GM10266 (cell line): Measurements from ENCODE around the gene CNOT10.
"Not testable (repeated sequence)": the region's sequence is repeated elsewhere in the genome, so short reads cannot be mapped to it uniquely, and the experiment has no call there.

Source experiments
- DNase-seq: peaks from one replicate; pipeline ENCODE4 v3.0.0; 2012; ENCODE audit errors: extremely low spot score
- TF ChIP-seq, protein P1 (sequence below): IDR thresholded peaks from 2 replicates; pipeline ENCODE4 v1.5.1; 2012; ENCODE audit warnings: mild to moderate bottlenecking, low read depth; ENCODE audit not compliant: control insufficient read depth, insufficient read depth; ENCODE audit errors: missing control alignments

CNOT10 gene

DNA sequence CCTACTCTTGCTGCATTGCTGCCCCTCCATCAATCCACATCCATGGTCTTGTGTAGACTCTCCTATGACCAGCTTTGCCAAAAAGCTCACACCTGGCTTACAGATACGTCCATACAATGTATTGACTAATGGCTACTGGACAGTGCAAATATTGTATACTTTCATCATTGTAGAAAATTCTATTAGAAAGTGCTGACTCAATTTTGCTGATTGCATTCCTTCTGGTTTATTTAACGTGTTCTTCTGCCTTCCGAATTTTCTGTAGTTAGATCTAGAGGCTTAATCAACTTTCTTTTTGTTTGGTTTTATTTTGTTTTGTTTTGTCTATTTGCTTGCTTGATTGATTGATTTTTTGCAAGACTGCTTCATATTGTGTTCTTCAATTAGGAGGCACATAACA lies 29.8 kb upstream of the CNOT10 start:
- DNase-seq, result no peak
- TF ChIP-seq, protein P1, sequence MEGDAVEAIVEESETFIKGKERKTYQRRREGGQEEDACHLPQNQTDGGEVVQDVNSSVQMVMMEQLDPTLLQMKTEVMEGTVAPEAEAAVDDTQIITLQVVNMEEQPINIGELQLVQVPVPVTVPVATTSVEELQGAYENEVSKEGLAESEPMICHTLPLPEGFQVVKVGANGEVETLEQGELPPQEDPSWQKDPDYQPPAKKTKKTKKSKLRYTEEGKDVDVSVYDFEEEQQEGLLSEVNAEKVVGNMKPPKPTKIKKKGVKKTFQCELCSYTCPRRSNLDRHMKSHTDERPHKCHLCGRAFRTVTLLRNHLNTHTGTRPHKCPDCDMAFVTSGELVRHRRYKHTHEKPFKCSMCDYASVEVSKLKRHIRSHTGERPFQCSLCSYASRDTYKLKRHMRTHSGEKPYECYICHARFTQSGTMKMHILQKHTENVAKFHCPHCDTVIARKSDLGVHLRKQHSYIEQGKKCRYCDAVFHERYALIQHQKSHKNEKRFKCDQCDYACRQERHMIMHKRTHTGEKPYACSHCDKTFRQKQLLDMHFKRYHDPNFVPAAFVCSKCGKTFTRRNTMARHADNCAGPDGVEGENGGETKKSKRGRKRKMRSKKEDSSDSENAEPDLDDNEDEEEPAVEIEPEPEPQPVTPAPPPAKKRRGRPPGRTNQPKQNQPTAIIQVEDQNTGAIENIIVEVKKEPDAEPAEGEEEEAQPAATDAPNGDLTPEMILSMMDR, result no peak

GRCh38 chr3:32660634-32661033 lies 24.4 kb upstream of the CNOT10 start:
- TF ChIP-seq, protein P1, result no peak
- DNase-seq, result no peak

DNA sequence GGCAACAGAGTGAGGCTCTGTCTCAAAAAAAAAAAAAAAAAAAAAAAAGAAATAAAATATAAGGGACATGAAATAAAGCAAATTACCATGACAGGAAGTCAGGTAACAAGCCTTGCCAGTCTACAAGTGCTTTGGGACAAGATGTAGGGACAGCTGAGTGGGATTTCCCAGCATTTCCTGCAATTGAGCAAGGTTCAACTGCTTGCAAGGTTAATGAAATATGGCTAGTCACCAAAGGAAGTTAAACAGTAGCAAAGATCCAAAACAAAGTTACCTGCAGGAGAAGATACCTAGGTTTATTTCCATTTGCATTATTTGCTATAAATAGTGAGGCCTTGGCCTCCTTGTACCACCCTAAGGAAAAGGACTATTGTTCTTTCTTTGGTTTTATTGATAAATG lies 22.3 kb upstream of the CNOT10 start:
- no peak for DNase-seq
- TF ChIP-seq, protein P1, result no peak

- peak; percentile 74 for DNase-seq
- TF ChIP-seq, protein P1, result peak; percentile 40
Observed at GRCh38 chr3:32664630-32665075, 20.3 kb upstream of the CNOT10 start.

- DNase-seq, result no peak
- TF ChIP-seq, protein P1, result no peak
Observed at GRCh38 chr3:32667072-32667582, 17.9 kb upstream of the CNOT10 start.

DNA sequence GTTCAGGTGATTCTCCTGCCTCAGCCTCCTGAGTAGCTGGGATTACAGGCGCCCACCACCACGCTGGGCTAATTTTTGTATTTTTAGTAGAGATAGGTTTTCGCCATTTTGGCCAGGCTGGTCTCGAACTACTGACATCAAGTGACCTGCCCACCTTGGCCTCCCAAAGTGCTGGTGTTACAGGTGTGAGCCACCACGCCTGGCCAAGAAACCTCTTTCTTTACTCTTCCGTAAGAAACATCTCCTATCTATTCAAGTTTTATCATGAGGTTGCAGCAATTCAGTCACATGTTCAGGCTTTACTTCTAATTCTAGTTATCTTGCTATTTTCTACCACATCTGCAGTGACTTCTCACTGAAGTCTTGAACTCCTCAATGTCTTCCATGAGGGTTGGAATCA lies 15.8 kb upstream of the CNOT10 start:
- DNase-seq, result not testable (repeated sequence)

- not testable (repeated sequence) for DNase-seq
Observed at GRCh38 chr3:32673730-32674129, 11.3 kb upstream of the CNOT10 start.

DNA sequence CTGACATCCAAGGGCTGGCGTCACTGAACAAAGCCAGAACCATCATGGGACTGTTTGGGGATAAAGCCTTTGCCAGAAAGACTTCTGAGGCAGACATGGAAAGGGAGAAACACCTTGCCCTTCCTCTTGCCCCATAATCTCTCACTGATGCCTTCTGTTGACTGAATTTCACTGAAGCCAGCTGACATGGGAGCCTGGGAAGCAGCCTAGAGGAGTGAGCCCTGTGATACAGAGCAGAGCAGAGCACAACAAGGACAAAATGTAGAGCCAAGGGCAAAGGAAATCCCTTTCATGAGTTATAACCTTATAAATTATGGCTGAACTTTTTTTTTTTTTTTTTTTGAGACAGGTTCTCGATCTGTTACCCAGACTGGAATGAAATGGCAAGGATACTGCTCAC lies 9.8 kb upstream of the CNOT10 start:
- DNase-seq, result no peak
- TF ChIP-seq, protein P1, result no peak
